GM18873 (cell line): Measurements from ENCODE around the gene FAM168A.

Experiments used
- ATAC-seq: cut with Tn5 transposase; IDR thresholded peaks from one replicate; pipeline ENCODE4 v1.9.1; 2021; ENCODE audit warnings: mild to moderate bottlenecking, moderate library complexity, moderate number of reproducible peaks; ENCODE audit not compliant: unreplicated experiment, low FRiP score

Gene FAM168A

DNA sequence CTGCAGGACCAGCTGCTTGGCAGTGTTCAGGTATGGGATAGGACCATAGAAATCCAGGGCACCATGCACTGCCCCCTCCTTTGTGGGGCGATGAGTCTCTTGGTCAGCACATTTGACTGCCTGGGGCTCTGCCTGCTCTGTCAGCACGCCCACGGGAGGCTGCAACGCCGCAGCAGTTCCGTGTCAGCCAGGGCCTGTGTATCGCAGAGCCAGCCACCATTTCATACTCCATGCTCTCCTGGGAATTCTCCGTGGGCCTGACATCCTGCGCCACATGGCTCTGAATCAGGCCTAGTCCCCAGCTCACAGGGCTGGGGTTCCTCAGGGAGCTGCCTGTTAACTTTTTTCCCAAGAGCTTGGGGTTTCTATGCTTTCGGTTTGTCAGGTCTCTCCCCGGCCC, 238.6 kb downstream of the FAM168A start:
- no peak for ATAC-seq

DNA sequence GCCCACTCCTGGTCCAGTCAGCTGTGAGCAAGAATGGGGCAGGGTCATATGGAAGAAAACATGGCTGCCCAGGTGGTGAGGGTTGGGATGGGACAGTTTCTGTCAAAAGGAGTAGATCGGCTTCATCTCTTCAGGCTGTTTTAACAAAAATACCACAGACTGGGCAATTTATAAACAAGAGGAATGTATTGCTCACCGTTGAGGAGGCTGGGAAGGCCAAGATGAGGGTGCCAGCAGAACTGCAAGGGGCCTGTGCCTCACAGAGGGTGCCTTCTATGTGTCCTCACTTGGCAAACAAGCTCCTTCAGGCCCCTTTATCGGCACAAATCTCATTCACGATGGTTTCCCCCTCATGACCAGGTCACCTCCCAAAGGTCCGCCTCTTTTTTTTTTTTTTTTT, 239.8 kb downstream of the FAM168A start:
- no peak for ATAC-seq

DNA sequence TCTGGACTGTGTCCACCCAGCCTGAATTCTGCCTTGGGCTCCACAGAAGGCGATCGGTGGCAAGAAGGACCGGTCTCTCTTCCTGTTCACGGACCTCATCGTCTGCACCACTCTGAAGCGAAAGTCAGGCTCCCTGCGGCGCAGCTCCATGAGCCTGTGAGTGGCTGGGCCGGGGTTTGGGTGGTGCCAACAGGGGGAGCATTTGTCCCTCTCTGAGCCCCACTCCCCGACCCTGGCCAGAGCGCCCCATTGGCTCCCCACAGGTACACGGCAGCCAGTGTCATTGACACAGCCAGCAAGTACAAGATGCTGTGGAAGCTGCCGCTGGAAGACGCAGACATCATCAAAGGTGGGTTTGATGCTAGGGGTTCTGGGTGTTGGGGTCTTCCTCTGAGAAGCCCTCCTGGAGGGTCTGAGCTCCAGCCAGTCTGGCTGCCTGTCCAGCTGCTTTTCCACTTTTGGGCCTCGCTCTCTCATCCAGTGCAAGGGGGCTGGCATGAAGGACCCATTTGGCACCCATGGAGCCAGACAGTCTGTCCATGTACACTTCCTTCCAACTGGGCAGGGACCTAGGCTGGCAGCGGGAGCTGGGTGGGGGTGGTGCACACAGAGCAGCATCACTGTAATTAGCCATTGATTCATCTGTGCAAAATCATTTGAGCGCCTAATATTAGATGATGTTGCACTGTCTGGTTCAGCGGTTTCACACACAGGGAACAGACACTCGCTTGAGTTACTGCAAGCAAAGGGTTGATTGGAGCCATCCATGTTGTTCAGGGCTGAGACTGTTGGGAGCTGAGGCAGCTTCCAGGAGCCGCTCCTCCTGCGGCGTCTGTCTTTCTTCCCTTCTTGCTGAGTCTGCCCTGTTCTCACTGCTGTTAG, 240.7 kb downstream of the FAM168A start:
- no peak for ATAC-seq

DNA sequence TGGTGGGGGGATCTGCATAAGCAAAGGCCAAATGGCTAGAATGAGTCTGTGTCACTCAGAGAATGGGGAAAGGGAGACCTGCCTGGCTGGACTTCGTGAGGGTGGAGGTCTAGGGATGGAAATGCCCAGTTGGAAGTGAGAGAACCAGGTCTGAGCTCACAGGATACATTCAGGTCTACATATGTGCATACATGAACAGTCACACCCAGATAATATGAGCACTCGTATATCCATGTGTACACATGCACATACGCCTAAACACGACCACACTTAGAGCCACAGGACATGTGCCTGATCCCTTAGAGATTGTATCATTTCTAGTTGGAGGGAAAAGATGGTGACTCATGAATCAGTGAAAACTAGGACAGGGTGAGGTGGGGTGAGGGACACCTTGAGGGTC, 242.8 kb downstream of the FAM168A start:
- ATAC-seq, result no peak

DNA sequence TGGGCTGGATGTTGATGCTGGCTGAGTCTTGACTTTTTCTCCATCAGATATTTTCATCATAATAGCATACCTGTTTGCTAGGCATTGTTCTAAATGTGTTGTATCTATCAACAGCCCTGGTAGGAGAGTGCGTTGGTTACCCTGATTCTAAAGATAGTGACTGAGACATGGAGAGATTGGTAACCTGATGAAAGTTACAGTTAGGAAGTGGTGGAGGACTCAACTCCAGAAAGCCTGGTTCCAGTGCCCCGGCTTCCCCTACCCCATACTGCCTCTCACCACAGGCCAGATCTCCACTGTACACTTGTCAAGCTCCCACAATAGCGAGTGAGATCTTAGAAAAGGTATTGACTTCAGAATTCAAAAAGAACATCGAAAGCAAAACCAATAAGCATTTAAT, 244.5 kb downstream of the FAM168A start:
- ATAC-seq, result no peak

DNA sequence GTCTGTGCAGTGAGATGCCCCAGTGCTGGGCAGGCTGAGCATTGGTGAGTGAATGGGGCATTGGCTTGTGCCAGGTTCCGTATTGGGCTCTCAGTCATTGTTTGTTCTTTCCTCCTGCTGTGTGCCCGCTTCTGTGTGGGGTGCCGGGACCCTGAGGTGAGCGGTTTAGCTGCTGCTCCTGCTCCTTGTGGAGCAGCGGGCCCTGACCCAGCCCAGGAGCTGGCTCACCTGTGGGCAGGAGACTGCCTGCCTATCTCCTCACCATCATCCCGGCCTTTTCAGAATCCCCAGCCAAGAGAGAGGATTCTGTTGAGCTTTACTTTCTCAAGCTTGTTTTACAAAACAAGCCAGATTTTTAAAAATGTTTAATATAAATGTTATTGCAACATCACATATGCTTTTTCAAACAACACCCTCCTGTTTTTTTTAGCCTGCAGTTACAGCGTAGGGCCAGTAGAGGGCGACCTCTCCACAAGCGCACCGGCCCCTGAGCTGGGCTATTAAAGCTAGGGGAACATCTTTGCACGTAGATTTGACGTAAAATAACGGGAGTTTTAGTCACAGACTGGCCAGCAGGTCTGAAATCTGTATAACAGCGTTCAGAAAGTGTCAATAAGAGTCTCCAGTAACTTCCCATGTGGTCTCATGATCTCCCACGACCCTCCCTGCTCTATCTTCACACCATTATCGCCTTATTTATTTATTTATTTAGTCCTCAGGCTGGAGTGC, 246.8 kb downstream of the FAM168A start:
- no peak for ATAC-seq
